ENCODE results near the gene CDK8.

Gene CDK8

GRCh38 chr13:26400545-26400944 lies 146.6 kb downstream of the CDK8 start:
- no peak for DNase-seq

- DNase-seq, result no peak
Measured at GRCh38 chr13:26401069-26401468, 147.1 kb downstream of the CDK8 start.

GRCh38 chr13:26401578-26402021 lies 147.7 kb downstream of the CDK8 start:
- no peak for DNase-seq

- DNase-seq, result no peak
Measured at GRCh38 chr13:26406791-26407190, 152.9 kb downstream of the CDK8 start.

GRCh38 chr13:26411206-26411605 lies 157.3 kb downstream of the CDK8 start:
- DNase-seq, result no peak

GRCh38 chr13:26412263-26412662 lies 158.3 kb downstream of the CDK8 start:
- no peak for DNase-seq

- DNase-seq, result no peak
Measured at GRCh38 chr13:26412936-26413716, 159.2 kb downstream of the CDK8 start.

- DNase-seq, result no peak
Measured at GRCh38 chr13:26420282-26420960, 166.5 kb downstream of the CDK8 start.

- DNase-seq, result no peak
Measured at GRCh38 chr13:26422036-26422435, 168.1 kb downstream of the CDK8 start.

GRCh38 chr13:26423629-26424028 lies 169.7 kb downstream of the CDK8 start:
- no peak for DNase-seq

- DNase-seq, result no peak
Measured at GRCh38 chr13:26424181-26424580, 170.3 kb downstream of the CDK8 start.

- no peak for DNase-seq
Measured at GRCh38 chr13:26425443-26426358, 171.8 kb downstream of the CDK8 start.

- no peak for DNase-seq
Measured at GRCh38 chr13:26433776-26434175, 179.8 kb downstream of the CDK8 start.

GRCh38 chr13:26435171-26435570 lies 181.2 kb downstream of the CDK8 start:
- DNase-seq, result no peak

- DNase-seq, result no peak
Measured at GRCh38 chr13:26435646-26436045, 181.7 kb downstream of the CDK8 start.

- DNase-seq, result no peak
Measured at GRCh38 chr13:26436914-26437313, 183.0 kb downstream of the CDK8 start.

GRCh38 chr13:26440111-26440510 lies 186.2 kb downstream of the CDK8 start:
- DNase-seq, result no peak

- no peak for DNase-seq
Measured at GRCh38 chr13:26441476-26441875, 187.5 kb downstream of the CDK8 start.

GRCh38 chr13:26442541-26442940 lies 188.6 kb downstream of the CDK8 start:
- DNase-seq, result no peak

GRCh38 chr13:26445092-26445491 lies 191.2 kb downstream of the CDK8 start:
- no peak for DNase-seq

GRCh38 chr13:26446751-26447150 lies 192.8 kb downstream of the CDK8 start:
- no peak for DNase-seq

- no peak for DNase-seq
Measured at GRCh38 chr13:26448032-26448431, 194.1 kb downstream of the CDK8 start.
